Dedifferentiated amniotic fluid mesenchymal stem cell (primary cell): ENCODE data around the gene FGF23.
"Not testable (repeated sequence)": the region's sequence is repeated elsewhere in the genome, so short reads cannot be mapped to it uniquely, and the experiment has no call there.

Source experiments
- DNase-seq: peaks from one replicate; pipeline ENCODE4 v3.0.0-alpha.2; 2016; ENCODE audit errors: extremely low spot score

The FGF23 gene

GRCh38 chr12:4379405-4379804, at the start of gene FGF23:
TSS of gene FGF23 (minus strand) at chr12:4379712. CDS start at chr12:4379582, 130 bp downstream.
- no peak for DNase-seq

- DNase-seq: no peak
Measured at GRCh38 chr12:4424422-4424821, 44.9 kb upstream of the FGF23 start.

GRCh38 chr12:4423528-4424195, 44.1 kb upstream of the FGF23 start:
- no peak for DNase-seq

DNA sequence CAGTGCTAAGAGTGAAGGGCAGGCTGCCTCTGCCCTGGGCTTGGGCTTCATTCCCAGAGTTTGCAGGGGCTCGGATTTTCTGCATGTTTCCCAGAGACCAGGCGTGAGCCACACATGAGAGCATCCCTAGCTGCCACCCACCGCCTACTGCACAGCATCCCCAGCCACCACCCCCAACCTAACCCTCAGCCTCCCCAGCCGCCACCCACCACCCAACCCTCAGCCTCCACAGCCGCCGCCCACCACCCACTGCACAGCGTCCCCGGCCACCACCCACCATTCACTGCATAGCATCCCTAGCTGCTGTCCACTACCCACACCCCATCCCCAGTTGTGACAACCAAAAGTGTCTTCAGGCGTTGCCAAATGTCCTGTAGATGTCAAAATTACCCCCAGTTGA, 43.5 kb upstream of the FGF23 start:
- DNase-seq: no peak

GRCh38 chr12:4421590-4422031, 42.1 kb upstream of the FGF23 start:
- no peak for DNase-seq

- no peak for DNase-seq
Measured at GRCh38 chr12:4420138-4420670, 40.7 kb upstream of the FGF23 start.

GRCh38 chr12:4418913-4419312, 39.4 kb upstream of the FGF23 start:
- DNase-seq: no peak

DNA sequence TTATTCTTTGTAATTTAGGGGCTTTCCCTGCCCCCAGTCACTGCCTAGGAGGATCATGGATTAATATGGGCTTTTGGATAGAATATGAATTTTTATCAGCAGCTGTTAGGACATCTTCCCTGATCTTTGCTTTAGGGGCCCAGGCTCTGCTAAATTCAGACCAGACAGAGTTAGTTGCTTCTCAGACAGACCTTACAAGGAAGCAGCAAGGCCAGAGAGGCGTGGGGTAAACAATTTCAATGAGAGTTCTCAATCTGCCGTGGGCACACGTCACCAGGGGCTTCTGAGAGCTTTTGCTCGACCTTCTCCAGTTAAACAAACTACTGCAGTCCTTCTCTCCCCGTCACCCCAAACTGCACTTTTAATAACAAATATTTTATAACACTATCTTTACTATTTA, 38.4 kb upstream of the FGF23 start:
- no peak for DNase-seq

- DNase-seq: no peak
Measured at GRCh38 chr12:4417455-4417854, 37.9 kb upstream of the FGF23 start.

GRCh38 chr12:4416276-4416675, 36.8 kb upstream of the FGF23 start:
- no peak for DNase-seq

DNA sequence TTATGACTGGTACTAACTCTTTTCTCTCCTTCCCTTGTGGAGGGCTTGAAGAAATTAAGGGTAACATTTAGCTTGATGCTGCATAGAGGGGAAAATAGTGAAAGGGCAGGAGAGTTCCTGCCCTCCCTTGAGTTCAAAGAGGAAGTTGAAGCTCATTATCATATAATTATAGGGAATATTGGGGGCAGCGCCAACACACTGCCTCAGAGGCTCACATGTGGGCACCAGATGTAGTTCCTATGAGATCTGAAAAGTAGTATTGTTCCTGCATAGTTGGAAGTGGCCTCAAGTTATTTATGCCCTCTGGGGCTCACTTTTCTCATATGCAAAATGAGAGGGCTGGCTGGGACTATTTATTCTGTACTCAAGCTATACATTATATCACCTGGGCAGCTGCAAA, 33.0 kb upstream of the FGF23 start:
- DNase-seq: no peak

DNA sequence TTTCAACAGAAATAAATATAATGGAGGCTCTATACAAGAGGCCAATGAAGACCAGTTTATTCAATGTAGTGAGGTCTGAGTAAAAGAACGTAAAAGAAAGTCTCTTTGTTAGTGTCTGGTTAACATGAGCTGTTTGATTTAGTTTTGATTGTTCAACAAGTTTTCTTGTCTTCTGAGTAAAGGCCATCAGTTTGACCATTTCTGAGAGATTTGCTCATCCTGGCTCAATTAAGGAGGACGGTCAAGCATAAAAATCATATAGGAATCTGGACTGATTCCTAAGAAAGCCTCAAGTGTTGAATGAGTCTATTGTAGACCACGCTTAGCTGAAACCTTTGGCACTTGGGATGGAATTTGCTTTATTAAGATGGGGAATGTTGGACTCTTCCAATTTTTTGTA, 32.5 kb upstream of the FGF23 start:
- no peak for DNase-seq

- no peak for DNase-seq
Measured at GRCh38 chr12:4407136-4407535, 27.6 kb upstream of the FGF23 start.

- not testable (repeated sequence) for DNase-seq
Measured at GRCh38 chr12:4404877-4405637, 25.5 kb upstream of the FGF23 start.

DNA sequence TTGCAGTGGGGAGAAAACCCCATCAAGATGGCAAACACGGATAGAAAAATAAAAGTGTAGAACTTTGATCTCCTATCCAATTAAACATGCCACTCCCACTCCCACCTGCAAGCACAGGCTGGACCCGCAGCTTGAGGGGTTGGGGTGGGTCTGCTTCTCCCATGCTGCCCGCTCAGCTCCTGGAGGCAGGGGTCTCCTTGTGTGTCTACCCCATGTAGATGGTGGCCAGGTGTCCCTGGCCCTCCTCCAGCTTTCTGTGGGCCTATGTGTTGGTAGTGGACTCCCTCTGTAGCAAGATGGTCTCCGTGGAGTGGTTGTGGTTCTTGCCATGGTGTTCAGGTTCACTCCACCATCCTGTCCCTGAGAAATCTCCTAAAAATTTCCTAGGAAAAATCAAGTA, 23.5 kb upstream of the FGF23 start:
- no peak for DNase-seq

DNA sequence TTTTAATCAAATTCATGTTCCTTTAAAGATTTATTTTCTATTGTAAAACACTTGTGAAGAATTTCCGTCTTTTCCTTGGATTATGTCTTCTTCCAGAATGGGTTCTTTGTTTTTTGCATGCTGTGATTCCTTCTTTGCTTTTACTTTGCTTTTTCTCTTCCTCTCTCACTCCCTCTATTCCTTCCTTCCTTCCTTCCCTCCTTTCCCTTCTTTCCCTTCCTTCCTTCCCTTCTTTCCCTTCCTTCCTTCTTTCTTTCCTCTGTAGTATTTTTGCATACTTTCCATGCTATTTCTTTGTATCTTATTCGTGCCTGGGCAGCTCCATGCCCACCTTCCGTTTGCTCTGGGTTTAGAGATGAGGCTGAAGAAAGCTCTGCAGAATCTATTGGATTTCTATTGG, 21.6 kb upstream of the FGF23 start:
- DNase-seq: no peak

DNA sequence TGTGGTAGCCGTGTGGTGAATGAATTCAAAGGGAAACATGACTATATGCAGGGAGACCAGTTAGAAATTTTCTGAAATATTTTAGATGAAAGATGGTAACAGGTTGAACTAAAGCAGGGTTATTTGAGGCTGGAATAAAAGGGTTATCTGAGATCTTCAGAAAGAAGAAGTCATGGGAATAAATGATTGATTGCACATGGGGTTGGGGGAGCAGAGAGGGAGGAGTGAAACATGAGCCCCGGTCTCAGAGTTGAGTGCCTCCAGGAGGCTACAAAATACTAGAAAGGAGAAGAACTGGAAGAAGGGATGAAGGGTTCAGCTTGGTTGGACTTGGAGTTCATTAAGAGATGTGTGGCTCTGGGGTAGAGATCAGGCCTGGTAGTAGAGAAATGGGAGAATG, 16.3 kb upstream of the FGF23 start:
- no peak for DNase-seq

DNA sequence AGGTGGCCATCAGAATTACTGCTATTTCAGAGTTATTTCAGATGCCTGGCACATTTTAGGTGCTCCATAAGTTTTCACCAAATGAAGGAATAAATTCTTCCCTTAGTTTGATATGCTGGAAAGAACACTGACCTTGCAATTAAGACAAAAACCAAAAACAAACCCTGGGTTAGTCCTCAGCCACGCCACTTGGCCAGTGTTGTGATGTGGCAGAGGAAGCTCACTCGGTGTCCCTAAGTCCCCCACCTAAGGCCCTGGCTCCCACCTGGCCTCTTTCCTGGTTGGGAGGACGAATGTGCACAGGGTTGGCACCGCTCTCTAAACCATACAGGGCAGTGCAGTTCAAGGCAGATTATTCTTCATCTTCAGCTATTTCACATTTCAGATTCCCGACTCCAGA, 13.7 kb upstream of the FGF23 start:
- DNase-seq: no peak

- DNase-seq: no peak
Measured at GRCh38 chr12:4392223-4392742, 12.8 kb upstream of the FGF23 start.

DNA sequence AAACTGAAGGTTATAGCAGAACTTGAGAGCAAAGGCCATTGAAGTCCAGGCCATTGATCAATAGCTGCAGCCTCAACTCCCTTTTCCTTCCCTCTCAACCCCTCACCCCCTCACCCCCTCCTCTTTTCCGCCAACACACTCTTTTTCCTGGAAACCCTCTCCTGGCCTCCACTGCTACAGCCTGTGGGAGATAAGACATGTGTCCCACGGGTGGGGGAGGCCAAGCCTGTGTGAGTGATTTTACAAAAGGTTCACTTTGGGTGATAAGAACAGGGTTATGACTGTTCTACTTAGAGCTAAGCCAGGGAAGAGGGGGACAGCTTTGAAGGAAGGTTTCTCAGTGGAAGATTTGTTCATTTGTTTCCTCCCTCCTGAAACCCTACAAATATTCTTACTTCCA, 9.2 kb upstream of the FGF23 start:
- no peak for DNase-seq

DNA sequence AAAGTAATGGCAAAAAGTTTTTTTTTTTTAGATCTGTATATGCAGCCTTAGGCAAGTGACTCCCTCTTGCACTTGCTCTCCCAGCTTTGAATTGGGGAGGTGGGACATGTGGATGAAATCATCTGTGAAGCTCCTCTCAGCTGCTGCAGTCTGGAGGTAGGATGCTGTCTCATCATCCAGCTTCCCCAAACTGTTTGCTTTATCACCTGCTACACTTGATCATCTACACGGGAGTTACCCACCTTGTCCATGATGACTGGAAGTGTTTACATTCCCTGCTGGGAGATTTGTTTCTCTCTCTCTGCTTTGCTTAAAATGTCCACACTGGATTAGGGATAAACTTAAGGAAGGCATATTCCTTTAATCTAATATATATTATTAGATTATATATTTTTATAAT, 8.5 kb upstream of the FGF23 start:
- DNase-seq: no peak

DNA sequence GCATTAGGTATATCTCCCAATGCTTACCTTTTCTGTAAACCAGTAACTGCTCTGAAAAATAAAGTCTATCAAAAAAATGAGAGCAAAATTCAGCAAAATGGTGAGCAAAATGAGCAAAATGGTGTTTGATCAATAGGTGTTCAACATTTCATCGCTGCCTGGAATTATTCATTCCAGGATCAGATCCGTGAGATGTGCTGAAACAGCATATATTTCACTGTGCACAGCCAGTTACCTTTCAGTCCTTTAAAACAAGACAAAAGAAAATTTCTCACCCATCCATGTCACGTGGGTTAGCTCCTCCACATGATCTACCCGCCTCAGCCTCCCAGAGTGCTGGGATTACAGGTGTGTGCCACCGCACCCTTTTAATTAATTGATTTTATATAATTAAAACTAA, 8.1 kb upstream of the FGF23 start:
- DNase-seq: no peak

DNA sequence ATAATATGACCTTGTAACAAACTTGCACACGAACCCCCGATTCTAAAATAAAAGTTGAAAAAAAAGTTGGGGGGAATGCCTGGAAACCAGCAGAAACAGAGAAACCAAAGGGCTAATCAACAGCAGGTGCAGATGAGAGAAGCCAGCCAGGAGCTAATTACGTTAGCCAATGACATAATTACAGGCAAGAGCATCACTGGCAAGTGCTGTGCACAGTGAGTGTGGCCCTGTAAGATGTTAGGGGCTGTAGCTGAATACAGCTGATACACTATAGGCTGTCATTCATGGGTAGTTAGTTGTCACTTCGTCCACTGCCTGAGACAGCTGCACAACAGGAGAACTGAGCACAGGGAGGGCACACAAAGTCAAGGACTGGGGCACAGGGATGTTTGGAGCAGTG, 7.3 kb upstream of the FGF23 start:
- DNase-seq: no peak
